ENCODE measurements around the gene MYL6B.

DNA sequence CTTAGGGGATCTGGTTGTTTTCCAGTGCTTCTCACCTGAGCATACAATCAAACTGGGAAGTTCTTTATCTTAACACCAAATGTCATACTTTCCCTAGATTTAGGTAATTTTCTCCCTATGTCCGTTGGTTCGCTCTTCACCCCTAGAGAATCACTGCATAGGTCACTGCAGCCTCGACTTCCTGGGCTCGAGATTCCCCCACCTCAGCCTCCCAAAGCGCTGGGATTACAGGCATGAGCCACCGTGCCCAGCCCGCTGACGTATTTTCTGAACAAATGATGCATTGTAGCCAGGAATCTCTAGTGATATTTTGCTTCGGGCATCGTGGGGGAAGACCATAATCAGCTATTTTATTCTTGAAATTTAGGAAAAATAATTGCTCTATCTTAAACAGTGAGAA is 37.1 kb upstream of the MYL6B start:
- TF ChIP-seq, protein P1, sequence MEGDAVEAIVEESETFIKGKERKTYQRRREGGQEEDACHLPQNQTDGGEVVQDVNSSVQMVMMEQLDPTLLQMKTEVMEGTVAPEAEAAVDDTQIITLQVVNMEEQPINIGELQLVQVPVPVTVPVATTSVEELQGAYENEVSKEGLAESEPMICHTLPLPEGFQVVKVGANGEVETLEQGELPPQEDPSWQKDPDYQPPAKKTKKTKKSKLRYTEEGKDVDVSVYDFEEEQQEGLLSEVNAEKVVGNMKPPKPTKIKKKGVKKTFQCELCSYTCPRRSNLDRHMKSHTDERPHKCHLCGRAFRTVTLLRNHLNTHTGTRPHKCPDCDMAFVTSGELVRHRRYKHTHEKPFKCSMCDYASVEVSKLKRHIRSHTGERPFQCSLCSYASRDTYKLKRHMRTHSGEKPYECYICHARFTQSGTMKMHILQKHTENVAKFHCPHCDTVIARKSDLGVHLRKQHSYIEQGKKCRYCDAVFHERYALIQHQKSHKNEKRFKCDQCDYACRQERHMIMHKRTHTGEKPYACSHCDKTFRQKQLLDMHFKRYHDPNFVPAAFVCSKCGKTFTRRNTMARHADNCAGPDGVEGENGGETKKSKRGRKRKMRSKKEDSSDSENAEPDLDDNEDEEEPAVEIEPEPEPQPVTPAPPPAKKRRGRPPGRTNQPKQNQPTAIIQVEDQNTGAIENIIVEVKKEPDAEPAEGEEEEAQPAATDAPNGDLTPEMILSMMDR (conservative IDR thresholded peaks at IDR 0.05; ENCODE audit: low read depth, low read length), result no peak
- TF ChIP-seq EZH2 (IDR thresholded peaks at IDR 0.05; ENCODE audit: low read length, unreplicated experiment) (no peak), EZH2phosphoT487 (IDR thresholded peaks at IDR 0.05; ENCODE audit: borderline replicate concordance, low read length) (no peak)
